HL-60 (cell line): ENCODE results near the gene ESR1.

Experiments used
- POLR2AphosphoS5 ChIP-seq: IDR thresholded peaks from 2 replicates; pipeline ENCODE4 v1.6.1; 2012; ENCODE audit warnings: low read depth
- SPI1 ChIP-seq: IDR thresholded peaks from 2 replicates; pipeline ENCODE4 v1.6.1; 2012; ENCODE audit warnings: low read depth, mild to moderate bottlenecking, borderline replicate concordance
- TF ChIP-seq, protein P1 (sequence below): IDR thresholded peaks from one replicate; pipeline ENCODE4 v1.5.1; 2011; ENCODE audit warnings: low read length, control low read depth, inconsistent platforms; ENCODE audit not compliant: insufficient read depth
- TF ChIP-seq, protein P2 (sequence below): IDR thresholded peaks from 2 replicates; pipeline ENCODE4 v1.6.1; 2012; ENCODE audit warnings: low read depth; ENCODE audit not compliant: insufficient replicate concordance

DNA sequence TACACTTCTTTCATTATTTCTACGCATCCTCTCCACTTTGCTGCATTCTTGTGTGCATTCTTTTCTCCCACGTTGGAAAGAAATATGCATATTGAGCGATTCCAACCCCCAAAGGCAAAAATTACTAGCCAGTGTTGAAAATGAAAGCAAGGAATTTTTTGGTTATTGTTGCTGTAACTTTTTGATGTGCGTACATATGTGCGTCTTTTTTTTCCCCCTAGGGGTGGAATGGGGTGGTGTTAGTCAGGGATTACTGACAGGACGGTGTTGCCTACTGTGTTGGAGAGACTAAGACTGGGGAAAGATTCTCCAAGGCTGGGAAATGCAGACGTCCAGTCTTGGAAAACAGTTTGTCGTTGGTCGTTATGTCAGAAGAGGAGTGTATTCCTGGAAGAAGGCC, 44.2 kb upstream of the ESR1 start:
- TF ChIP-seq, protein P1, sequence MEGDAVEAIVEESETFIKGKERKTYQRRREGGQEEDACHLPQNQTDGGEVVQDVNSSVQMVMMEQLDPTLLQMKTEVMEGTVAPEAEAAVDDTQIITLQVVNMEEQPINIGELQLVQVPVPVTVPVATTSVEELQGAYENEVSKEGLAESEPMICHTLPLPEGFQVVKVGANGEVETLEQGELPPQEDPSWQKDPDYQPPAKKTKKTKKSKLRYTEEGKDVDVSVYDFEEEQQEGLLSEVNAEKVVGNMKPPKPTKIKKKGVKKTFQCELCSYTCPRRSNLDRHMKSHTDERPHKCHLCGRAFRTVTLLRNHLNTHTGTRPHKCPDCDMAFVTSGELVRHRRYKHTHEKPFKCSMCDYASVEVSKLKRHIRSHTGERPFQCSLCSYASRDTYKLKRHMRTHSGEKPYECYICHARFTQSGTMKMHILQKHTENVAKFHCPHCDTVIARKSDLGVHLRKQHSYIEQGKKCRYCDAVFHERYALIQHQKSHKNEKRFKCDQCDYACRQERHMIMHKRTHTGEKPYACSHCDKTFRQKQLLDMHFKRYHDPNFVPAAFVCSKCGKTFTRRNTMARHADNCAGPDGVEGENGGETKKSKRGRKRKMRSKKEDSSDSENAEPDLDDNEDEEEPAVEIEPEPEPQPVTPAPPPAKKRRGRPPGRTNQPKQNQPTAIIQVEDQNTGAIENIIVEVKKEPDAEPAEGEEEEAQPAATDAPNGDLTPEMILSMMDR, result no peak
- TF ChIP-seq POLR2AphosphoS5, result no peak
- TF ChIP-seq SPI1, result no peak
- TF ChIP-seq, protein P2, sequence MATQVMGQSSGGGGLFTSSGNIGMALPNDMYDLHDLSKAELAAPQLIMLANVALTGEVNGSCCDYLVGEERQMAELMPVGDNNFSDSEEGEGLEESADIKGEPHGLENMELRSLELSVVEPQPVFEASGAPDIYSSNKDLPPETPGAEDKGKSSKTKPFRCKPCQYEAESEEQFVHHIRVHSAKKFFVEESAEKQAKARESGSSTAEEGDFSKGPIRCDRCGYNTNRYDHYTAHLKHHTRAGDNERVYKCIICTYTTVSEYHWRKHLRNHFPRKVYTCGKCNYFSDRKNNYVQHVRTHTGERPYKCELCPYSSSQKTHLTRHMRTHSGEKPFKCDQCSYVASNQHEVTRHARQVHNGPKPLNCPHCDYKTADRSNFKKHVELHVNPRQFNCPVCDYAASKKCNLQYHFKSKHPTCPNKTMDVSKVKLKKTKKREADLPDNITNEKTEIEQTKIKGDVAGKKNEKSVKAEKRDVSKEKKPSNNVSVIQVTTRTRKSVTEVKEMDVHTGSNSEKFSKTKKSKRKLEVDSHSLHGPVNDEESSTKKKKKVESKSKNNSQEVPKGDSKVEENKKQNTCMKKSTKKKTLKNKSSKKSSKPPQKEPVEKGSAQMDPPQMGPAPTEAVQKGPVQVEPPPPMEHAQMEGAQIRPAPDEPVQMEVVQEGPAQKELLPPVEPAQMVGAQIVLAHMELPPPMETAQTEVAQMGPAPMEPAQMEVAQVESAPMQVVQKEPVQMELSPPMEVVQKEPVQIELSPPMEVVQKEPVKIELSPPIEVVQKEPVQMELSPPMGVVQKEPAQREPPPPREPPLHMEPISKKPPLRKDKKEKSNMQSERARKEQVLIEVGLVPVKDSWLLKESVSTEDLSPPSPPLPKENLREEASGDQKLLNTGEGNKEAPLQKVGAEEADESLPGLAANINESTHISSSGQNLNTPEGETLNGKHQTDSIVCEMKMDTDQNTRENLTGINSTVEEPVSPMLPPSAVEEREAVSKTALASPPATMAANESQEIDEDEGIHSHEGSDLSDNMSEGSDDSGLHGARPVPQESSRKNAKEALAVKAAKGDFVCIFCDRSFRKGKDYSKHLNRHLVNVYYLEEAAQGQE, result no peak
